K562 (cell line): ENCODE measurements around the gene BMF. TPM values are rescaled to one million over a fixed set of nuclear protein-coding genes. Genes with fewer than 3 reads are reported as not detected.

Source experiments
- GTF2F1 ChIP-seq: IDR thresholded peaks from 2 replicates; pipeline ENCODE4 v1.6.1; 2011; ENCODE audit warnings: low read depth, low read length, improper control_type of control experiment
- NFIX ChIP-seq: fragments of 250-450 bp; sonication (Bioruptor Pico); IDR thresholded peaks from 2 replicates; pipeline ENCODE4 v1.4.0; 2020; ENCODE audit warnings: low read depth, mild to moderate bottlenecking, moderate library complexity
- NONO ChIP-seq, 2 experiments: fragments of 200-400 bp in 1 of 2; fragments of 450-650 bp in 1 of 2; formaldehyde crosslinking in 1 of 2; IDR thresholded peaks; 2 replicates each; pipeline ENCODE4 v1.6.1; 2017; ENCODE audit warnings: low read depth in 2 of 2, mild to moderate bottlenecking in 2 of 2, moderate library complexity in 2 of 2, low read length in 1 of 2
- SRSF7 ChIP-seq: fragments of 200-400 bp; formaldehyde crosslinking; optimal IDR thresholded peaks from 2 replicates; pipeline ENCODE3; 2017; ENCODE audit warnings: mild to moderate bottlenecking, low read depth, low read length
- polyA plus RNA-seq, 8 experiments: library from polyadenylated mRNA; depleted of rRNA in 4 of 8; stranded (reverse) in 5 of 8; unstranded in 3 of 8; fragments of >200 nt; fragmentation: Nextera tagmentation in 2 of 8; fragmentation: Illumina TruSeq in 1 of 8; extraction: Ambion mirVana in 2 of 8; extraction: Trizol in 1 of 8; gene quantifications; 2 replicates each; pipeline versions ENCODE4 v1.2.1 to v1.2.3, GENCODE V29; 2011 to 2014; ENCODE audit warnings: inconsistent platforms in 1 of 8, missing spikeins in 1 of 8
- total RNA-seq, 7 experiments: library from RNA; depleted of rRNA in 6 of 7; stranded (reverse); fragments of >200 nt in 6 of 7; fragmentation: Illumina TruSeq in 2 of 7; extraction: Trizol in 2 of 7; gene quantifications; 2 replicates each; pipeline versions ENCODE4 v1.2.1 to v1.2.3, GENCODE V29; 2011 to 2021; ENCODE audit warnings: low replicate concordance in 1 of 7
- TF ChIP-seq, protein P1 (sequence below): sonication (generic); formaldehyde crosslinking; IDR thresholded peaks from 2 replicates; pipeline ENCODE4 v1.8.0; 2022; ENCODE audit warnings: mild to moderate bottlenecking, missing genetic modification reagents
- TF ChIP-seq, protein P2 (sequence below): fragments of 250-450 bp; sonication (Bioruptor Pico); IDR thresholded peaks from 2 replicates; pipeline ENCODE4 v1.4.0; 2020; ENCODE audit warnings: mild to moderate bottlenecking, moderate library complexity
- TF ChIP-seq, protein P3 (sequence below): fragments of 450-650 bp; IDR thresholded peaks from 2 replicates; pipeline ENCODE4 v1.6.1; 2016

Gene BMF
- total and polyA plus RNA-seq, 9 of the 15 experiments (the other 6 are each of a cell fraction or from before 2014, with no cell fraction given): 0.25 to 0.91 (median 0.59) TPM; not detected in 2

DNA sequence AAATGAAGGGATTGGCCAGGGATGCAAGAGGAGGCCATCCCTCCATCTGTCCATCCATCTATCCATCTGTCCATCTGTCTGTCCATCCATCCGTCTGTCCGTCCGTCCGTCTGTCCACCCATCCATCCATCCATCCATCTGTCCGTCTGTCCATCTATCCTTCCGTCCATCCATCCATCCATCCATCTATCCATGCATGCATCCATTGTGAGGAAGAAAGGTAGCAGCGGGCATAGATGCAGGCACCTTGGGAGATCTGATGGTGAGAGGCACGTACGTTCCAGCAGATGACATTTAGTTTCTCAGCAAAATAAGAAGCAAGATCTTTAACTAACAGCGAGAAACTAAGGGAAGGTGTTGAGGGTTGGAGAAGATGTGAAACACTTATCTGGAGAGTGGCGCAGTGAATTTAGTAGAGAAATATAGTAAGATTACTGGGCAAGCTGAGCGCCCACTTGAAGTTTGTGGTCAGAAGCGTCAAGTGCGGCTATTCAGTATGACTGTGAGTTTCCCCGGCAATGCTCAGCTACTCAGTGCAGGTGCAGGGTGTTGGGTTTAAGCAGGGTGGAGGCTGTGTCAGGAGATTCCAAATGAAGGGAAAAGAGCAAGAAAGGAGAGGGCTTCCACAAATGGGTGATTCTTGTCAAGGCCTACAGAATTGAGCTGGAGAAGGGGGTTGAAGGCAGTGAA, 47.3 kb downstream of the BMF start (continued):
- TF ChIP-seq, protein P1, sequence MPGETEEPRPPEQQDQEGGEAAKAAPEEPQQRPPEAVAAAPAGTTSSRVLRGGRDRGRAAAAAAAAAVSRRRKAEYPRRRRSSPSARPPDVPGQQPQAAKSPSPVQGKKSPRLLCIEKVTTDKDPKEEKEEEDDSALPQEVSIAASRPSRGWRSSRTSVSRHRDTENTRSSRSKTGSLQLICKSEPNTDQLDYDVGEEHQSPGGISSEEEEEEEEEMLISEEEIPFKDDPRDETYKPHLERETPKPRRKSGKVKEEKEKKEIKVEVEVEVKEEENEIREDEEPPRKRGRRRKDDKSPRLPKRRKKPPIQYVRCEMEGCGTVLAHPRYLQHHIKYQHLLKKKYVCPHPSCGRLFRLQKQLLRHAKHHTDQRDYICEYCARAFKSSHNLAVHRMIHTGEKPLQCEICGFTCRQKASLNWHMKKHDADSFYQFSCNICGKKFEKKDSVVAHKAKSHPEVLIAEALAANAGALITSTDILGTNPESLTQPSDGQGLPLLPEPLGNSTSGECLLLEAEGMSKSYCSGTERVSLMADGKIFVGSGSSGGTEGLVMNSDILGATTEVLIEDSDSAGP: no peak
- TF ChIP-seq GTF2F1 (no peak), NFIX (CRISPR knock-in tag) (no peak), NONO (IDR thresholded peaks at IDR 0.05; ENCODE audit: low read depth in 2 of 2, low read length in 1 of 2) (no peak), SRSF7 (no peak)
- TF ChIP-seq, protein P2, sequence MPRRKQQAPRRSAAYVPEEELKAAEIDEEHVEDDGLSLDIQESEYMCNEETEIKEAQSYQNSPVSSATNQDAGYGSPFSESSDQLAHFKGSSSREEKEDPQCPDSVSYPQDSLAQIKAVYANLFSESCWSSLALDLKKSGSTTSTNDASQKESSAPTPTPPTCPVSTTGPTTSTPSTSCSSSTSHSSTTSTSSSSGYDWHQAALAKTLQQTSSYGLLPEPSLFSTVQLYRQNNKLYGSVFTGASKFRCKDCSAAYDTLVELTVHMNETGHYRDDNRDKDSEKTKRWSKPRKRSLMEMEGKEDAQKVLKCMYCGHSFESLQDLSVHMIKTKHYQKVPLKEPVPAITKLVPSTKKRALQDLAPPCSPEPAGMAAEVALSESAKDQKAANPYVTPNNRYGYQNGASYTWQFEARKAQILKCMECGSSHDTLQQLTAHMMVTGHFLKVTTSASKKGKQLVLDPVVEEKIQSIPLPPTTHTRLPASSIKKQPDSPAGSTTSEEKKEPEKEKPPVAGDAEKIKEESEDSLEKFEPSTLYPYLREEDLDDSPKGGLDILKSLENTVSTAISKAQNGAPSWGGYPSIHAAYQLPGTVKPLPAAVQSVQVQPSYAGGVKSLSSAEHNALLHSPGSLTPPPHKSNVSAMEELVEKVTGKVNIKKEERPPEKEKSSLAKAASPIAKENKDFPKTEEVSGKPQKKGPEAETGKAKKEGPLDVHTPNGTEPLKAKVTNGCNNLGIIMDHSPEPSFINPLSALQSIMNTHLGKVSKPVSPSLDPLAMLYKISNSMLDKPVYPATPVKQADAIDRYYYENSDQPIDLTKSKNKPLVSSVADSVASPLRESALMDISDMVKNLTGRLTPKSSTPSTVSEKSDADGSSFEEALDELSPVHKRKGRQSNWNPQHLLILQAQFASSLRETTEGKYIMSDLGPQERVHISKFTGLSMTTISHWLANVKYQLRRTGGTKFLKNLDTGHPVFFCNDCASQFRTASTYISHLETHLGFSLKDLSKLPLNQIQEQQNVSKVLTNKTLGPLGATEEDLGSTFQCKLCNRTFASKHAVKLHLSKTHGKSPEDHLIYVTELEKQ: no peak
- TF ChIP-seq, protein P3, sequence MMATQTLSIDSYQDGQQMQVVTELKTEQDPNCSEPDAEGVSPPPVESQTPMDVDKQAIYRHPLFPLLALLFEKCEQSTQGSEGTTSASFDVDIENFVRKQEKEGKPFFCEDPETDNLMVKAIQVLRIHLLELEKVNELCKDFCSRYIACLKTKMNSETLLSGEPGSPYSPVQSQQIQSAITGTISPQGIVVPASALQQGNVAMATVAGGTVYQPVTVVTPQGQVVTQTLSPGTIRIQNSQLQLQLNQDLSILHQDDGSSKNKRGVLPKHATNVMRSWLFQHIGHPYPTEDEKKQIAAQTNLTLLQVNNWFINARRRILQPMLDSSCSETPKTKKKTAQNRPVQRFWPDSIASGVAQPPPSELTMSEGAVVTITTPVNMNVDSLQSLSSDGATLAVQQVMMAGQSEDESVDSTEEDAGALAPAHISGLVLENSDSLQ: no peak
